ENCODE measurements around the gene LRP6. TPM values are rescaled to one million over a fixed set of nuclear protein-coding genes. Genes with fewer than 3 reads are reported as not detected.

The LRP6 gene
- total and polyA plus RNA-seq, 2 of the 13 experiments (the other 11 are each of a cell fraction or from before 2014, with no cell fraction given) = 33.8 to 42.0 TPM

DNA sequence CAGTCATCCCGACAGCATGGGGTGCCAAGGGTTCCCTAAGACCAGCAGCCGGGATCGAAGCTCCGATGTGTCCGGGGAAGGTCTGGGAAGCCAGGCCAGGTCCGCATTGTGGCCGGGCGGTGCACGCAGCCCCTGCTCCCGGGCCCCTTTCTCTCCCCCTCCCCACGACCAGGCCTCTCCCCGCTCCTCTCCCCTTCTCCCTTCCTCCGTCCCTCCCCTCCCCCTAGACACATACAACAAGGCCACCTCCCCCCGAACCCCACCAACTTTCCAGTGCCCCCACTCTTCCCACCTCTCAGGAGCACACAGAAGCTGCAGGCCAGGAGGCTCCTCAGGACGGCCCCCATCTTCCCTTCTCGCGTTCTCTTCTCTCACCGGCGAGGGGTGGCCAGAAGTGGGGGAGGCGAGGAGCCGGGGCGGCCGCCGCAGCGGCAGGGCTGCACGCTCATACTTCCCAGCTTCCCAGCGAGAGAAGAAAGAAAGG lies 413 bp downstream of the LRP6 start (continued):
- TF ChIP-seq, protein P1, sequence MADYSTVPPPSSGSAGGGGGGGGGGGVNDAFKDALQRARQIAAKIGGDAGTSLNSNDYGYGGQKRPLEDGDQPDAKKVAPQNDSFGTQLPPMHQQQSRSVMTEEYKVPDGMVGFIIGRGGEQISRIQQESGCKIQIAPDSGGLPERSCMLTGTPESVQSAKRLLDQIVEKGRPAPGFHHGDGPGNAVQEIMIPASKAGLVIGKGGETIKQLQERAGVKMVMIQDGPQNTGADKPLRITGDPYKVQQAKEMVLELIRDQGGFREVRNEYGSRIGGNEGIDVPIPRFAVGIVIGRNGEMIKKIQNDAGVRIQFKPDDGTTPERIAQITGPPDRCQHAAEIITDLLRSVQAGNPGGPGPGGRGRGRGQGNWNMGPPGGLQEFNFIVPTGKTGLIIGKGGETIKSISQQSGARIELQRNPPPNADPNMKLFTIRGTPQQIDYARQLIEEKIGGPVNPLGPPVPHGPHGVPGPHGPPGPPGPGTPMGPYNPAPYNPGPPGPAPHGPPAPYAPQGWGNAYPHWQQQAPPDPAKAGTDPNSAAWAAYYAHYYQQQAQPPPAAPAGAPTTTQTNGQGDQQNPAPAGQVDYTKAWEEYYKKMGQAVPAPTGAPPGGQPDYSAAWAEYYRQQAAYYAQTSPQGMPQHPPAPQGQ (CRISPR knock-in tag; IDR thresholded peaks at IDR 0.05; ENCODE audit: borderline replicate concordance) = no peak

DNA sequence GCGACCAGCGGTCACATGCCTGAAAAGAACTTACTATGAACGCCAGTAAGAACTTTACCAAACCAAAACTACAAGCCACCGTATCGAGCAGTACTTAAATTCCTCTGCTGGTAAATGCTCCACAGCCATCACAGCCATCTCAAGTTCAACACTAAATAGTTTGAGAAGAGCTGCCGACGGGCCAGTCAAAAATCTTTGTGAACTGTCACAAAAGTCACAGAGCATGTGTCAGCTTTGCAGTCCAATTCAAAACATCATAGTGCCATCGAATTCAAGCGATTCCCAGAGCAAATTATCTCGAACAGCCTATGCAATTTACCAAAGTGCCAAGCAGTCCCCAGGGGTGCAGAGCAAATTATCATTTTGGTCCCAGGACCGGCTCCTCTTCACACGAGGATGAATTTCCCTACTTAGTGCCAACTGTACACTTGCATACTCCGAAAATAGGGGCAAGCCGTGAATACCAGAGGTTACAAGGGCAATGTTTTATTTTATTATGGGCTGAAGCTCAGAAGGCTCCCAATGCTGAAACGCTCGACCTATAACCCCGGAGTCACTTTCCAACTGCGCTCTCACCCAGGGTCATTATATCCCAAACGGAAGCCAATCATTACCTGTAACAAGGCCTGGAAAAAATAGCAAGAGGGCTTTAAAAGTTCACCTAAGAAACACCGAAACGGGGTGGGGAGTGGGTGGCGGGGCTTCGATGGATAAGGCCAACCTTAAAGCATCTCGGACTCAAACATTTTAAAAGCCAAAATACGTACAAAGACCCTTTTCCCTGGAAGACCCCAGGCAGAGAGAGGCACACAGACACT lies 1.1 kb downstream of the LRP6 start:
- BruUV-seq (replicated peaks) = TSS peak; percentile 58
- in situ Hi-C loops (cut with HindIII; ENCODE audit: extremely low pct_ligation_motif_present, low pct_unique_long_range_greater_than_20kb) = no loop called here
- TF ChIP-seq, protein P2, sequence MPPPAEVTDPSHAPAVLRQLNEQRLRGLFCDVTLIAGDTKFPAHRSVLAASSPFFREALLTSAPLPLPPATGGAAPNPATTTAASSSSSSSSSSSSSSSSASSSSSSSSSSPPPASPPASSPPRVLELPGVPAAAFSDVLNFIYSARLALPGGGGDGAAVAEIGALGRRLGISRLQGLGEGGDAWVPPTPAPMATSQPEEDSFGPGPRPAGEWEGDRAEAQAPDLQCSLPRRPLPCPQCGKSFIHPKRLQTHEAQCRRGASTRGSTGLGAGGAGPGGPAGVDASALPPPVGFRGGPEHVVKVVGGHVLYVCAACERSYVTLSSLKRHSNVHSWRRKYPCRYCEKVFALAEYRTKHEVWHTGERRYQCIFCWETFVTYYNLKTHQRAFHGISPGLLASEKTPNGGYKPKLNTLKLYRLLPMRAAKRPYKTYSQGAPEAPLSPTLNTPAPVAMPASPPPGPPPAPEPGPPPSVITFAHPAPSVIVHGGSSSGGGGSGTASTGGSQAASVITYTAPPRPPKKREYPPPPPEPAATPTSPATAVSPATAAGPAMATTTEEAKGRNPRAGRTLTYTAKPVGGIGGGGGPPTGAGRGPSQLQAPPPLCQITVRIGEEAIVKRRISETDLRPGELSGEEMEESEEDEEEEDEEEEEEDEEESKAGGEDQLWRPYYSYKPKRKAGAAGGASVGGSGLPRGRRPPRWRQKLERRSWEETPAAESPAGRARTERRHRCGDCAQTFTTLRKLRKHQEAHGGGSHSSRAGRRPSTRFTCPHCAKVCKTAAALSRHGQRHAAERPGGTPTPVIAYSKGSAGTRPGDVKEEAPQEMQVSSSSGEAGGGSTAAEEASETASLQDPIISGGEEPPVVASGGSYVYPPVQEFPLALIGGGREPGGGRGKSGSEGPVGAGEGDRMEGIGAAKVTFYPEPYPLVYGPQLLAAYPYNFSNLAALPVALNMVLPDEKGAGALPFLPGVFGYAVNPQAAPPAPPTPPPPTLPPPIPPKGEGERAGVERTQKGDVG (CRISPR knock-in tag; IDR thresholded peaks at IDR 0.05; ENCODE audit: borderline replicate concordance) = no peak
- no peak for TF ChIP-seq ASH2L (IDR thresholded peaks at IDR 0.05; ENCODE audit: insufficient read length, low read depth, low read length)
- peak; percentile 58; the same call in 1 of the 2 replicates for TF ChIP-seq KMT2A (CRISPR knock-in tag; IDR thresholded peaks at IDR 0.05)
- peak; percentile 30; the same call in 1 of the 2 replicates for TF ChIP-seq NR2F6 (IDR thresholded peaks at IDR 0.05)
- TF ChIP-seq NR2F6 (CRISPR knock-in tag; IDR thresholded peaks at IDR 0.05) = no peak; the same call in 1 of the 2 replicates
- peak; percentile 45; the same call in 1 of the 2 replicates for TF ChIP-seq TGIF2 (CRISPR knock-in tag; IDR thresholded peaks at IDR 0.05)
- no peak for TF ChIP-seq ZFP36L2 (CRISPR knock-in tag; IDR thresholded peaks at IDR 0.05)
- TF ChIP-seq ZFP41 (CRISPR knock-in tag; IDR thresholded peaks at IDR 0.05; ENCODE audit: borderline replicate concordance) = no peak
- peak; percentile 7; the same call in 1 of the 2 replicates for TF ChIP-seq KDM5A (IDR thresholded peaks at IDR 0.05; ENCODE audit: borderline replicate concordance, low read length)
- no peak for TF ChIP-seq PHF20 (CRISPR knock-in tag; IDR thresholded peaks at IDR 0.05)
- no peak for TF ChIP-seq CHCHD3 (CRISPR knock-in tag; IDR thresholded peaks at IDR 0.05)
- no peak for TF ChIP-seq JUND (CRISPR knock-in tag; IDR thresholded peaks at IDR 0.05)
- TF ChIP-seq GABPA (IDR thresholded peaks at IDR 0.05; ENCODE audit: low read depth, low read length) = no peak
- peak; percentile 38; the same call in 1 of the 2 replicates for TF ChIP-seq GABPA (CRISPR knock-in tag; IDR thresholded peaks at IDR 0.05; ENCODE audit: low read depth)
- 0 out of 2 replicates have a peak, but pooled peaks have one; percentile 29 for TF ChIP-seq ELF4 (CRISPR knock-in tag; IDR thresholded peaks at IDR 0.05; ENCODE audit: borderline replicate concordance)
- TF ChIP-seq ZEB1 (IDR thresholded peaks at IDR 0.05; ENCODE audit: insufficient replicate concordance, low read depth) = no peak
- TF ChIP-seq ZNF205 (CRISPR knock-in tag; IDR thresholded peaks at IDR 0.05) = no peak

More for the DNA sequence above, 1.1 kb downstream of the LRP6 start:
- Histone ChIP-seq H3K79me2 (ENCODE audit: insufficient read depth, low read length) (peaks cover 58% of the 10 kb centered on the region), H2AFZ (ENCODE audit: low read length) (no peak overlapping the region), H4K20me1 (ENCODE audit: insufficient read depth, low read length) (peaks cover 25% of the 10 kb centered on the region), H3K36me3 (replicated peaks in 1 of 2; ENCODE audit: control insufficient read depth in 1 of 2, insufficient read depth in 2 of 2, low read length in 2 of 2) (no peaks in the 10 kb centered on the region), H3K9ac (ENCODE audit: insufficient read depth, low read depth, low read length) (peak overlapping the region; percentile 99), H3K4me2 (ENCODE audit: low read depth, low read length) (peak overlapping the region; percentile 96), H3K27ac (ENCODE audit: extremely low read length, insufficient read depth, low read length) (peak overlapping the region; percentile 100), H3K4me3 (replicated peaks in 1 of 3; ENCODE audit: insufficient read depth in 1 of 3, low read depth in 2 of 3, low read length in 3 of 3) (peak overlapping the region; percentile 90 to 95 (median 93)), H3K9me3 (ENCODE audit: low read length) (no peaks in the 10 kb centered on the region), H3K27me3 (ENCODE audit: control insufficient read depth in 1 of 2, insufficient read depth in 2 of 2, low read length in 2 of 2) (no peaks in the 10 kb centered on the region; a peak in 1 of 5 replicates), H3K4me1 (ENCODE audit: insufficient read depth, low read length) (peaks cover 39% of the 10 kb centered on the region)
- peak; percentile 34 for ATAC-seq
- ChIA-PET CTCF (ENCODE audit: low intra/inter-chr PET ratio, low total read pairs) (no interaction called here), POLR2A (interaction anchor here (0.8 to 2.9 kb wide), 6 partner anchors 8 to 54 kb away, joined by 6 to 23 read pairs (median 9); no protein-coding TSS in a partner anchor)
- WGBS (ENCODE audit: low lambda C conversion rate) = under 1% methylated on average over 25 of the region's 25 CpGs
- intact Hi-C loops (cut with micrococcal nuclease; ENCODE audit: unreplicated experiment) = loop anchor here (2.0 to 5.0 kb wide), 4 partner anchors 48 to 183 kb away; no protein-coding TSS in a partner anchor
- DNase-seq (ENCODE audit: low spot score) = no peak
- peak; percentile 68 for FAIRE-seq

All from HepG2 (cell line).